DMS53 treated with DMSO at 0.1 percent for 48 hours (cell line): ENCODE data around the gene MUC2.

ENCODE experiments used
- DNase-seq: peaks from one replicate; lab custom pipeline; 2025; ENCODE audit not compliant: unreplicated experiment; lab: John Stamatoyannopoulos, UW

Gene MUC2

DNA sequence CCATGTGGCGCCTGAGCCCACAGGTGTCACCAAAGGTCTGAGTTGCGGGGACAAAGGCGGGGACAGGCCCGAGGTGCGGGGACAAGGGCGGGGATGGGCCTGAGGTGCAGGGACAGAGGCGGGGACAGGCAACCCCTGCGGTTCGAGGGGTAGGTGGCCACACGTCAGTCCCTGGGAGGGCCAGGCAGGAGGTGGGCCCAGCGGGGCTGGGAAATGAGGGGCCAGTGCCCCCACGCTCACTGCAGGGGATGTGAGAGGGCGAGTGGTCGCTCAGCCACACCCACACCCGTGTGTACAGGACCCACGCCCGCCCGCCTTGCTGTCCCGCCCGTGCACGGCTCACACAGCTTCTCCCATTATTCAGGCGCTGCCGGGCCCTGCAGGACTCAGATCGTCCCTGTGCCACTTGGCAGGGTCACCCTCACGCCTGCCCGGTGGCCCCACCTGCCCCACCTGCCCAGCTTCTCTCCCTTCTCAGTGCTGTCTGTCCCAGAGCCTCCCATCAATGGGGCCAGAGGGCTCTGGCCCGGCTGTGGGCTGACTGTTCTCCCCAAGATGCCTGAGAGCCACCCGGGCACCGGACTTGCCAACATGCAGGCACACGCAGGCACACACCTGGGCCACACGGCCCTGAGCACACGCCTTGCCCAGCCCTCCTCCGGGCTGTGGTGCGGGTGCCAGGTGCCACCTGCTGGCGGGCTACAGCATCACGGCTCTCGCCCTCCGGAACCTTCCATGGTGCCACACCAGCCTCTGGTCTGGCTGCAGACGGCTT, 23.9 kb upstream of the MUC2 start:
- peak; percentile 84 for DNase-seq

DNA sequence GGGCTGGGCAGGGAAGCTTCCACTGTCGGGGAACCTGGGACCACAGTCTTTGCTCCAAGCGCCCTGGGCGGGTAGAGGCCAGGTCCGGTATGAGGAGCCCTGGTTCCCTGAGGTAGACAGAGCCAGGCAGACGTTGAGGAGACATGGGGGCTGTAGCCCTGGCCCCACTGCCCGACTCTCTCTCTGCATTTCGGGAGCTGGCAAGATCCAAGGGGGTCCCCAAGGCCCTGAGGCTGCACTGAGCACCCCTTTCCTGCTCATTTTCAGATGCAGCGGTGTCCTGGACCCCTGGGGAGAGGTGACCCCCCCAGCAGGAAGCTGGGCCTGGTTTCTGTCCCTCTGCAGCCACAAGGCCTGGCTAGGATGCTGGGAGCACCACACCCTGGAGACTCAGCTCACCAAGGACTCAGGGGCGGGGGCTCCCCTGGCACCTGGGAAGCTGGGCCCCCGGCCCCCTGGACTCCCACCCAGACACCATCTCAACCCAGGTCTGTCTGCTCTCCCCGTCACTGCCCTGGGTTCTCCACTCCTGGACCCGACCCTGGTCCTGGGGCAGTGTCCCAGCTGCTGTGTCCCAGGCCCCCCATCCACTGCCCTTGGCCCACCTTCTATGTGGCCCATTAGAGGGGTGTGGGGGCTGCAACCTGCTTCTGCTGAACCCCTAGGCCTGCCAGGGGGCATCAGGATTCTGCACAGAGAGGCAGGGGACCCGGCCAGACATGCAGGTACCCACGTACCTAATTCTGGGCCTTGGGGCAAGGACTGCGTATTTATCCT, 23.1 kb upstream of the MUC2 start:
- no peak for DNase-seq

DNA sequence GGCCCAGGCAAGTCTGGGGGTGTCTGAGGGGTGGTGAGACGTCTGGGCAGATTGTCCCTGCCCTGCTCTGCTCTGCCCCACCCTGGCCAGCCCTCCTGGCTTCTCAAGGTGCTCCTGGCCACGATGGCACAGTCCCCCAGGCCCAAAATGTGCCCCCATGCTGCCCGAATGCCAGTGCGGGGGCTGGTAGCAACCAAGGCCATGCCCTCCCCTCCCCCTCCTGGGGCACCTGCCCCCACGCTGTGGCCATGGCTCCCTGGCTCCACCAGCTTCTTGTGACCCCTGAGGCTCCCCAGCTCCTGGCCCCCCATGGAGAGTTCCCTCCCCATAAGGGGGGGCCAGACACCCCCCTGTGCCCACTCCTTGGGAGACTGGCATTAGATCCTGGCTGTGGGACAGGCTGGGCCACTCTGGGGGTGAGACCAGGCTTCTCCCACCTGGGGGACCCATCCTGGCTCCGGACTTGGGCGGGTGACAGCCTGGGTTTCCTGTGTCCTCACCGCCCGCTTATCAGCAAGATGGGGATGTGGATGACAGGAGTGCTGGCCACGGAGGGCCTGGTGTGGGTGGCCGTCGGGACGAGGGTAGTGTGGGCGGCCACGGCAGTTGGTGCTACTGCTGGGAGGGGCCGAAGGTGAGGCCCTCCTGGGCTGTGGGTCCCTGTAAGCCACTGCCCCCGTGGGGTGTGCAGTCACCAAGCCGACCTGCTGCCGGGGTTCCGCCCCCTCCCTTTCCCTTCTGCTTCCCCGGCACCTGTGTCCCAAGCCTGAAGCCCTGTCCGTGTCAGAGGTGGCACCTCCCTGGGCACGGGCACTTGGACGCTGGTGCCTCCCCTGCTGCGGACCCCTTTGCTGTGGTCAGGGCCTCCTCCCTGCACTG, 22.3 kb upstream of the MUC2 start:
- no peak for DNase-seq

DNA sequence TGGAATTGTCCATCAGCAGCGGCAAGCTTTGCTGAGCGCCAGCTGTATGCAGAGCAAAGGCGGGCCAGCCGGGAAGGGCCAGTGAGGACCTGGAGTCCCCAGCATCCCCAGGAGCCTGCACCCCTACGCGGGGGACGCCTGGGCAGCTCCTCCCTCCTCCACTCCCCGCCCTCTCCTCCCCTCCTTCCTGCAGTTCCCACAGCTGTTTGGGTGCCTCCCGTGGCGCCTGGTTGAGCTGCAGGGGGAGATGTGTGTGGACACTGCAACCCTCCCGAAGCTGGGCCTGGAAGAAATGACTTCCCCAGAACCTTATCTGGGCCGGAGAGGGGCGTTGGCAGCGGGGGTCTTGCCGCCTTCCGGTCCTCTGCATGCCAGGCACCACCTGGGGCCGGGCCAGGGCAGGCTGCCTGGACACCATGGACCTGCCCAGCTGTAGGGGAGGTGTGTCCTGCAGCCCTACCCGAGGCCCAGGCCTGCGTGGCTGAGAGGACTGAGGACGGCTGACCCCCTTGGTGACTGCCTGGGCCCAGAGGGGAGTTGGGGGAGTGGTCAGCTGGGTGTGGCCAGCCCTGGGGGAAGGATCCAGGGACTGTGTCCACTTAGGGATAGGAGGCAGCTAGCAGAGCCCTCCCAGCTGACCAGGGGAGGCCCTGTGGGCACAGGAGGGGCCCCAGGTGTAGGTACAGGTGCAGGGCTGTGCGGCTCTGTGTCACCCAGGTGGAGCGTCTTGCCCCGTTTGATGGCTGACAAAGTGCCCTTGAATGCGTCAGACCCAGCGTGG, 21.4 kb upstream of the MUC2 start:
- no peak for DNase-seq

DNA sequence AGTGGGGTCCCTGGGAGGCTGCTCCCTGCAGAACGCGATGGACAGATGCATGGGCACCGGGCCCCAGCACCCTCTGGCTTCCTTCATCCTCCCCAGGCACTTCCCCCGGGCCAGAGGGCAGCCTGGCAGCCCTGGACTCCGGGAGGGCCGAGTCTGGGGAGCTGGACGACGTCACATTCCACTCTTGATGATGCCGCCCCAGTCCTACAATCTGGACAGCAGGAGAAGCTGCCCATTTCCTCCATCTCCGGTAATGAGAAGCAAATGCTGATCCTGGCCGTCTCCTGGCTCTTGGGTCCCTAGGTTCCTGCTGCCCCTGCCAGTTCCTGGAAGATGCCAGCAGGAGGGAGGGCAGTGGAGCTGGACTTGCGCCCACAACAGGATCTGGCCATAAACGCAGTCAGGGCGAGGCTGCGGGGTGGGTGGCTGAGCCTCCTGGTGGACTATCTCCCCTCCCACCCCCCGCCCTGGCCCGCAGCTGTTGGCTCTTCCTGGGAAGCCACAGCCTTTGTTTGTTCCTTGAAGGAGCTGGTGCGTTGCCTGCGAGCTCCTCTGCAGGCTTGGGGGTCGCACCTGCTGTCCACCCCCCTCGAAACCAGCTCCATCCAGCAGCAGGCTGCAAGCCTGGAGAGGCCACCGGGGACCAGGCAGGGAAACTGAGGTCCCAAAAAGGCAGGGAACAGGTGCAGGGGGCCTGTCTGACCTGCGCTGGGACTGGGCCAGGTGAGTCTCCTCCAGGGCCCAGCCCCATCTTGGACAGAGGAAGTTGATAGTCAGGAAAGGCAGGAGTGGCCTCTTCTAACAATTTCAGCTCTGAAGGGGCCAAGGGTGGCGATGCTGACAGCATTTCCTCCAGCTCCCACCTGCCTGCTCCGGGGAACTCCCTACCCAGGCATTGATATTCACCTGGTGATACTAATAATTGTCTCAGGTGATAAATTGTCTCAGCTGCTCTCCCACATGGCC, 20.2 kb upstream of the MUC2 start:
- DNase-seq = no peak

DNA sequence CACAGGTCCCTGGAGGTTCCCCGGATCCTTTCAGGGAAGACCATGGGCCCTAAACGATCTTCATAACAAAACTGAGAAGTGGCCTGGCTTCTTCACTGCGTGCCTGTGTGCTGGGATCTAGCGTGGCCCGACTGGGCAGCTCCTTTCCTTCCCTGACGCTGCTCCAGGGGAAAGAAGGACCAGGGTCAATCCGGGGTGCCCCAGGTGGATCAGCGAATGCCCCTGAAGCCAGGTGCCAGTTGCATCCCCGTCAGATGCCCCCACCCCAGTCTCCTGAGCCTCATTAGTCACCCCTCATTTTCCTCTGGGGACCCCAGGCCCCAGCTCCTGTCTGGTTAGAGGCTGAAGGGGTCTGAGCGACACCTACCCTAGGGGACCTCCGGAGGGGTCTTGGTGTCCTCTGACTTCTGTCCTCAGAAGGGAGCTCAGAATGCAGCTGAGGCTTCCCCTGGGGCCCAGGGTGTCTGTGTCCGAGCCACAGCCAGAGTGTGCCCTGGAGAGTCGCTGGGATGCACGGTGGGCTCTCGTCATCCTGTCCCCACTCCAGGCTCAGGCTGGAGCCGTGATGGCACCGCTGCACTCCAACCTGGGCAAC, 19.5 kb upstream of the MUC2 start:
- DNase-seq = no peak

DNA sequence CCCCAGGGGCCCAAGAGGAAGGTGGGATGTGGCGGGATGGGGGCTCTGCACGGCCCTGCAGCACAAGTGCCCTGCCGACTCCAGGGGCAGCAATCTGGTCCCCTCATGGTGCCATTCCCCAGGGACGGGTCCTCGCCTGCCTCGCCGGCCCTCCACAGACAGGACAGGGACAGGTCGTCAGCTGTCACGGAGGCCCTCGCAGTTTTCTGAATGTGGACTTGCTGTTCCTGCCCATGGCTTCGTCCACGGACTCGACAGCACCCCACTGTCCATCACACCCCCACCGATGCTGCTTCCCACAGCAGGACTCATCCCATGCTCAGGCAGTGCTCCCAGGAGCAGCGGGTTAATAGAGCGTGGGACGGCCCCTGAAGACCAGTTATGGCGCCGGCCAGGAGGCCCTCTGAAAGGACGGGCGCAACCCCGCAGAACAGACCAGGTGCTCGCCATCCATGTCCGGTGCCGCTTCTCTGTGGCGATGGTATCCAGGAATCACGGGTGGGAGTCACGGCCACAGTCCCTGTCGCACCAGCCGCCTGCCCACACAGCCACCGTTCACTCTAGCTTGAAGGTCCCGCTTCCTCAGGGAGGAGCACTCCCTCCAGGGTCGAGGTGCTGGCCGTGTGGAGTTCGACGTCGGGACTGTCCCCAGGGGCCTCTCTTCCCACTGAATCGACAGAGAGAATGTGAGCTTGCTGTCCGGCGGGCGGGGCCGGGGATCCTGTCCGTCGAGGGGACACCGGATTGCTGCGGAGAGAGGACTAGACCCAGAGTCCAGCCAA, 18.5 kb upstream of the MUC2 start:
- no peak for DNase-seq

DNA sequence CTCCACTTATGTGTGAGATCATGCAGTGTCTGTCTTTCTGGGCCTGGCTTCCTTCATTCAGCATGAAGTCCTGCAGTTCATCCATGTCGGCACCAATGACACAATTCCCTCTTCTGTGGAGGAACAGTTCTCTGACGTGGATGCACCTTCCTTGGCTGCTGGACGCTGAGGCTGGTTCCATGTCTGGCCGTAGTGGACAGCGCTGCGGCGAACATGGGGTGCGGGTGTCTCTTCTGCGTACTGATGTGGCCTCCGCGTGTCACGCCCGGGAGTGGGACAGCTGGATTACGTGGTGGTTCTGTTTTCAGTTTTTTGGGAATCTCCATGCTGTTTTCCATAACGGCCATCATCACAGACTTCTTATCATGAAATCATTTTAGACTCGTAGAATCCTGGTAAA, 16.9 kb upstream of the MUC2 start:
- no peak for DNase-seq

DNA sequence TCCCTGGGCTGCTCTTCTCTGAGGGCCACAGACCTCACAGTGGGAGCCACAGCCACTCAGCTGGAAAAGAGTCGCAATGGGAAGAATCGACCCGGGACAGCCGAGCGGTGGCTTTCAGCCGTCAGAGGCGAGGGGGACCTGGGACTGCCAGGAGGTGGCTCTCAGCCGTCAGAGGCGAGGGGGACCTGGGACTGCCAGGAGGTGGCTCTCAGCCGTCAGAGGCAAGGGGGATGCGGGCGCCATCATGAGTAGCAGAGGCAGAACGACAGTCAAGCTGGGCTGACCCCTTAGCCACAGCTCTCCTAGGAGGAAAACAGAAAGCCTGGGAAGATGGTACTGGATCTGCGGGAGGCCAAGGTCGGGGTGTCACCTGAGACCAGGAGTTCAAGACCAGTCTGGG, 14.9 kb upstream of the MUC2 start:
- DNase-seq = no peak

DNA sequence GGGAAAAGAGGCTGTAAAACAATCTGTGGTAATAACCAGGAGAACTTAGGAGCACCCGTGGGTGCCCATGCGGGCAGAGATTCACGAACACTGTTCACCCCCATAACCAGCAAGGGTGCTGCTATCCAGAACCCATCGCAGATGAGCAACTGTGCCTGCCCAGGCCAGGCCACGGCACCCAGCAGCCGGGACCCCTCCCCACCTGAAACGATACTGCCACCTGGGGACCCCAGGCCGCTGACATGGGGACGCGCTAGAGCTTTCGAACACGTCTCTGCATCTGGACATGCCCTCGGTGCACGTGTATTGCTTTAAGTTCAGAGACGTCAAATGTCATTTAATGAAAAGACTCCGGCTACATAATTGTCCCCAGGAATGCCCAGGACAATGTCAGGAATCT, 14.3 kb upstream of the MUC2 start:
- no peak for DNase-seq

DNA sequence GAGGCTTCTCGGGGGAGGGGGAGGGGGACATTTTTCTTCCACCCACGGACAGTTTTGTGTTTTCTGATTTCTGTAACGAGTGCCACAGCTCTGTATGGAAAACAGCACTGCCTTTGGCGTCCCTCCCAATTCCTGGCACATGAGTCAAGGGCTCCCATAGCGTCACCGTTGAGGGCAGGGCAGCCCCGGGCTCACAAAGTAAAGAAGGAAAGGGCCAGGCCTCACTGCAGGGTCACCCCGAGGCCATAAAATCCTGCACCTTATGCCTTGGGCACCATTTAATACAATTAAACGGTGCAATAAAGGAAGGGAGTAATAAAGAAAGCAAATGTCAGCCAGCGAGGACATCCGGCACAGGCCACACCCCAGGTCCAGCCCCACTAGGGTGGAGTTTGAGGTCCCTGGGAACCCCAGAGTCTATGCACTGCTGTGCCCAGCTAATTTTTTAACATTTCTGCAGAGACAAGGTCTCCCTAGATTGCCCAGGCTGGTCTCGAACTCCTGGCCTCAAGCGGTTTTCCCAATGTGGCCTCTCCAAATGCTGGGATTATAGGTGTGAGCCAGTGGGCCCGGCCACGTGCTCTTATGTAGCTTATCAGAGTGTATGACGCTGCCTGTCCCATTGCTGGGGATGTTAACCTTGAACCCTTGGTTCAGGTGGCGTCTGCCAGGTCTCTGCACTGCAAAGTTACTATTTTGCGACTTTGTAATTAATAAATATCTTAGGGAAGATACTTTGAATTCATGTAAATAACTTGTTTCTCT, 13.6 kb upstream of the MUC2 start:
- DNase-seq = no peak

DNA sequence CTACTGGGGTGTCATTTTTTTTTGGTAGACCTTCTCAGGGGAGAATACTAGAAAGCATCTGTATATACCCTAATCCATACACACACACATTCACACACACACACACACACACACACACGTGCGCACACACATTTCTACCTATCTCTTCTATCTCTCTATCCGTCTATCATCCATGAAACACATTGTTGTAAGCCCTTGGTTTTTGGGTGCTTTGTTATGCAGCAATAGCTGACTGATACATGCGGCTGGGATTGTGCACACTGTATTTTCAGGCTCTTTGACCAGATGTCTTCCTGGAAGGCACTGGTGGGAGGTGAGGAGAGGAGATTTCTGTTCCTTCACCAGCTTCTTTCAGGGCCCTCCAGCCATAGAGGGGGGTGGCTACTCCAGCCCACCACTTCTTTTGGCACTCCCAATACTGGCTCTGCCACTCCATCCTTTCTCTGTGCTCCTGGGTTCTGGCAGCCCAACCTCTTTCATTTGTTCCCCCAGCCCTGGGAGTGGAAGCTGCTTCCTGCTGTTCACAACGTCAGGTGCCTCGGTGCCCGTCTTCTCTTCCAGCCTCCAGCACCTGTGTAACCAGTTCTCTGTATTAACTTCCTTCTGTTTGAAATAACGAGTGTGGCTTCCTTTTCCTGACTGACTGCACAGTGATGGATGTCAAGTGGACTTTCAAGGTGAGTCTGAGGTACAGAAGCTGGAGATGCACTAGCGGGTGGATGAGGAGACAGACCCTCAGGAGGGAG, 12.4 kb upstream of the MUC2 start:
- no peak for DNase-seq

DNA sequence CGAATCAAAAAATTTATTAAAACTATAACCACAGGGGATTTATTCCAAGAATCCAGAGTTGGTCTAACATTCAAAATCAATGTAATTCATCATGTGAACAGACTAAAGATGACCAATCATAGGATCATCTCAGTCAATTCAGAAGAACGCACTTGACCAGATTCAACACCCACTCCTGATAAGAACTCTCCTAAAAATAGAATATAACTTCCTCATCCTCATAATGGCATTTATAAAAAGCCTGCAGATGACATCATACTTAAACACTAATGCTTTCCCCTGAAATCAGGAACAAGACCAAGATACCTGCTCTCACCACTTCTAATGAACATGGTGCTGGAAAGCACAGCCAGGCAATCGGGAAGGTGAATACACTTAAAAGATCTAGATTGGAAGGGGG, 10.5 kb upstream of the MUC2 start:
- no peak for DNase-seq

DNA sequence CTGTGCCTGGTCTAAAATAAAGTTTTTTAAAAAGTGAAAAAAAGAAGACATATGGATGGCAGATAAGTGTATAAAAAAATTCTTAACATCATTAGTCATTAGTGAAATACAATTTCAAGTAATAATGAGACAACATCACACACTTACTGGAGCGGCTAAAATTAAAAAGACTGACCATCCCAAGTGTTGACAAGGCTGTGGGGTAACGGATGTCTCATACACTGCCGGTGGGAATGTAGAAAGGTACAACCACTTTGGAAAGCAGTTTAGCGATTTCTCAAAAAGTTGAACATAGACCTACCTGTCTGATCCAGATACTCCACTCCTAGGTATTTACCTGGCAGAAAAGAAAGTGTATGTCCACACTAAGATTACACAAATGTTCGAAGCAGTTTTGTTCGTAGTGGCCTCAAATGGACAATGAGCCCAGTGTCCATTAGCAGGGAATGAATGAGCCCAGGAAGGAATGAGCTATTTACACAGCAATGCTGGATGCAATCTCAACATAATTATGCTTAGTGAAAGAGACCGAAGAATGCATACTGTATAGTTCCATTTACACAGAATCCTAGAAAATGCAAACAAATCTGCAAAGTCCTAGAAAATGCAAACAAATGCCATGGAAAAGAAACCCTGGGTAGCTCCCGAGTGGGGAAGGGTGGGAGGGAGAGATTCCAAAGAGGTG, 6.7 kb upstream of the MUC2 start:
- DNase-seq = no peak

DNA sequence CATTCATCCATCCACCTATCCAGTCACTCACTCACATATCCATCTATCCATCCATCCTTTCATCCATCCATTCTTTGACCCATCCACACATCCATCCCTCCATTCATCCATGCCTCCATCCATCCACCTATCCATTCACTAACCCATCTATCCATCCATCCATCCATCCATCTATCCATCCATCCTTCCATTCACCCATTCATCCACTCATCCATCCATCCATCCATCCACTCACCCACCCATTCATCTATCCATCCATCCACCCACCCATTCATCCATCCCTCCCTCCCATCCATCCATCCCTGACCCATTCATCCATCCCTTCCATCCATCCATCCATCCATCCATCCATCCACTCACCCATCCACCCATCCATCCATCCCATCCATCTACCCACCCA, 4.9 kb upstream of the MUC2 start:
- no peak for DNase-seq

DNA sequence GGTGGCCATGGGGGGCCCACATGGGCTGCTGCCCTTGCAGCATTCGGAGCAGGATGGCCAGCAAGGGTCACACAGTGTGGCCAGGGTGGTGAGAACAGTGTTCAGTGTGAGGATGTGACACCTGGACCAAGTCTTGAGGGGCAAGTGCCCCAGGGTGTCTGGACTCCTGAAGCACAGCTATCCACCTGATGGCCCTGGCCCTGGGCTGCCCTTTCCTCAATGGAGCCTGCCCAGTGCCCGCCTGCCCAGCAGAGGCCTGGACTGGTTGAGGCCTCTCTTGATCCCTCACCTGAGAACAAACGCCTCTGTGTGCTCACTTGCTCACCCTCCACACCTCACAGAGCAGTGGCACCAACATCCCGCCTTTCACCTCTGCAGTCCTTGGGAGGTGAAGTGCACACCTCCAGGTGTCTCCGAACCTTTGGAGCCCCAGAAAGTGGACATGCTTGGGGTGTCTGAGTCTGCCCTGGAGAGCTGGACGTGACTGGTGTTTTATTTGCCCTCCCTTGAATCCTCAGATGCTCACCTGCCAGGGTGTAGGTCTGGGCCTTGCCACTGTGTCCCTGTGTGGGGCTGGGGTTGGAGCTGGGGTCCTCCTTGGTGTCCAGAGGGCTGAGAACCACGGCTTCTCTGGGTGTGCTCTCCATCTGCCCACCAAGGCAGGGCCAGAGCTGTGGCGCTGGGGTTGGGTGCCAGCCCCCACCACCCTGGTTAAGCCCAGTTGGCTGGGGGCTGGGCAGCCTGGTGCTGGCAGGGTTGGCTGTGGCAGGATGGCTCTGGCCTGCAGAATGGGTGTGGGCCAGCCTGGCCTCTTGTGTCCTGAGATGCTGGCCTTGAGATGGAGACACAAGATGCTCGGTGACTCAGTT, 3.8 kb upstream of the MUC2 start:
- no peak for DNase-seq
